DOHH2 (cell line): Measurements from ENCODE around the gene SPNS2.

Experiments
- H3F3A ChIP-seq: fragments of 200-600 bp; sonication (generic), shearing (Covaris generic); 2 replicates; pipeline ENCODE4 v1.6.0; 2016; ENCODE audit warnings: antibody characterized with exemption, mild to moderate bottlenecking; ENCODE audit not compliant: control insufficient read depth, insufficient read depth
- H3K27ac ChIP-seq: fragments of 200-600 bp; sonication (generic); 2 replicates; pipeline ENCODE4 v1.5.1; 2014; ENCODE audit warnings: low read depth, mild to moderate bottlenecking, low read length, moderate library complexity
- H3K27me3 ChIP-seq: fragments of 200-600 bp; sonication (generic); 2 replicates; pipeline ENCODE4 v1.6.1; 2014; ENCODE audit warnings: mild to moderate bottlenecking, low read length, mixed read lengths; ENCODE audit not compliant: control insufficient read depth
- H3K36me3 ChIP-seq: fragments of 200-600 bp; sonication (generic); 2 replicates; pipeline ENCODE4 v1.6.1; 2014; ENCODE audit warnings: mild to moderate bottlenecking, low read length, moderate library complexity, mixed read lengths; ENCODE audit not compliant: control insufficient read depth
- H3K4me1 ChIP-seq: fragments of 200-600 bp; sonication (generic); 2 replicates; pipeline ENCODE4 v1.6.1; 2014; ENCODE audit warnings: mild to moderate bottlenecking, low read length, mixed read lengths; ENCODE audit not compliant: control insufficient read depth
- H3K4me2 ChIP-seq: fragments of 200-600 bp; sonication (generic); 2 replicates; pipeline ENCODE4 v1.6.0; 2014; ENCODE audit warnings: mild to moderate bottlenecking, low read length, moderate library complexity
- H3K4me3 ChIP-seq: fragments of 200-600 bp; sonication (generic); 2 replicates; pipeline ENCODE4 v1.5.1; 2014; ENCODE audit warnings: mild to moderate bottlenecking, low read length, mixed read lengths
- H3K79me2 ChIP-seq: fragments of 200-600 bp; sonication (generic); 2 replicates; pipeline ENCODE4 v1.6.1; 2014; ENCODE audit warnings: mild to moderate bottlenecking, low read length, mixed read lengths; ENCODE audit not compliant: control insufficient read depth
- H3K9me2 ChIP-seq: fragments of 200-600 bp; sonication (generic); replicated peaks from 2 replicates; pipeline ENCODE4 v1.6.1; 2014; ENCODE audit warnings: mild to moderate bottlenecking, low read length, mixed read lengths; ENCODE audit not compliant: control insufficient read depth
- H3K9me3 ChIP-seq: fragments of 200-600 bp; sonication (generic); 2 replicates; pipeline ENCODE4 v1.6.1; 2014; ENCODE audit warnings: antibody characterized with exemption, low read length, mixed read lengths; ENCODE audit not compliant: control insufficient read depth, insufficient read depth
- H4K20me1 ChIP-seq: fragments of 200-600 bp; sonication (generic); 2 replicates; pipeline ENCODE4 v1.6.0; 2014; ENCODE audit warnings: low read depth, mild to moderate bottlenecking, antibody characterized with exemption, low read length, moderate library complexity; ENCODE audit not compliant: control insufficient read depth, insufficient read depth
- EZH2phosphoT487 ChIP-seq: fragments of 200-600 bp; sonication (generic); IDR thresholded peaks from 2 replicates; pipeline ENCODE4 v1.6.1; 2017; ENCODE audit warnings: borderline replicate concordance, mild to moderate bottlenecking, antibody characterized with exemption, low read length, moderate library complexity, mixed read lengths
- TF ChIP-seq, protein P1 (sequence below): fragments of 200-600 bp; sonication (generic); IDR thresholded peaks from one replicate; pipeline ENCODE4 v1.5.1; 2014; ENCODE audit warnings: antibody characterized with exemption, mild to moderate bottlenecking, low read depth, low read length; ENCODE audit not compliant: poor library complexity, severe bottlenecking

SPNS2 gene

DNA sequence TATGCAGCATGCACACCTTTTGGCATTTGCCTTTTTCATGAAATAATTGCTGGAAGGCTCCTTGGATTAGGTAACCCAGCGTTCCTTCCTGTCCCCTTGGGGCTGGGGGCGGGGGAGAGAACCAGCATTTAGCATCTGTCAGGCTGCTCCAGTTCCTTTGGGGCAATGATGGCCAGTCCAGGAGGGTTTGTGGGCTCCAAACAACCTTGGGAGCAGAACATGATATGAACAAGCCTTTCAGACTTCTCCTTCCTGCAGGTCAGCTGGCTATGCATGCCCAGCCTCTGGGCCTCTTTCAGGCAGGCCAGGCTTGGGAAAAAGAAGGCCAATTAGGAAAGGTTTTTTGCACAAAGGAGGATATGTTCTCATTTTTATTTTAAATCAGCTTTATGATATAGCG, 84.5 kb downstream of the SPNS2 start:
- TF ChIP-seq, protein P1, sequence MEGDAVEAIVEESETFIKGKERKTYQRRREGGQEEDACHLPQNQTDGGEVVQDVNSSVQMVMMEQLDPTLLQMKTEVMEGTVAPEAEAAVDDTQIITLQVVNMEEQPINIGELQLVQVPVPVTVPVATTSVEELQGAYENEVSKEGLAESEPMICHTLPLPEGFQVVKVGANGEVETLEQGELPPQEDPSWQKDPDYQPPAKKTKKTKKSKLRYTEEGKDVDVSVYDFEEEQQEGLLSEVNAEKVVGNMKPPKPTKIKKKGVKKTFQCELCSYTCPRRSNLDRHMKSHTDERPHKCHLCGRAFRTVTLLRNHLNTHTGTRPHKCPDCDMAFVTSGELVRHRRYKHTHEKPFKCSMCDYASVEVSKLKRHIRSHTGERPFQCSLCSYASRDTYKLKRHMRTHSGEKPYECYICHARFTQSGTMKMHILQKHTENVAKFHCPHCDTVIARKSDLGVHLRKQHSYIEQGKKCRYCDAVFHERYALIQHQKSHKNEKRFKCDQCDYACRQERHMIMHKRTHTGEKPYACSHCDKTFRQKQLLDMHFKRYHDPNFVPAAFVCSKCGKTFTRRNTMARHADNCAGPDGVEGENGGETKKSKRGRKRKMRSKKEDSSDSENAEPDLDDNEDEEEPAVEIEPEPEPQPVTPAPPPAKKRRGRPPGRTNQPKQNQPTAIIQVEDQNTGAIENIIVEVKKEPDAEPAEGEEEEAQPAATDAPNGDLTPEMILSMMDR = no peak
- TF ChIP-seq EZH2phosphoT487 = no peak
- Histone ChIP-seq H4K20me1 (no peaks in the 10 kb centered on the region), H3K36me3 (no peaks in the 10 kb centered on the region), H3F3A (no peaks in the 10 kb centered on the region), H3K9me3 (no peaks in the 10 kb centered on the region), H3K27ac (no peak overlapping the region), H3K4me2 (no peak overlapping the region), H3K4me3 (no peak overlapping the region), H3K9me2 (no peaks in the 10 kb centered on the region), H3K79me2 (no peaks in the 10 kb centered on the region), H3K27me3 (peaks cover 35% of the 10 kb centered on the region), H3K4me1 (no peaks in the 10 kb centered on the region)

DNA sequence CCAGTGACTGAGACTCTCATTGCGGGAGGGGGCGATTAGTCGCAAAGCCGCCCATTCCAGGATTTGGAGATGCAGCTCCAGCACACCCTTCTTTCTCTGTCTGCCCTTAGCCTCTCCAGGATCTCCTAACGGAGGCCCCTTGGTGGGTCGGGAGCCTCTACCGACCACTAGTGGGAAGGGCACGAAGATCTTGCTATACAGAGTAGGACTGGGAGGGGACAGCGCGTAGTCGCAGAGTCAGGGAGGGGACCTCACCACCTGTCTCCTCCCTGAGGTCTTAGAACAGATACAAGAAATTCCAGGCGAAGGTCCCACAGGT, 85.1 kb downstream of the SPNS2 start:
- Histone ChIP-seq H3F3A (no peaks in the 10 kb centered on the region), H3K9me3 (no peaks in the 10 kb centered on the region), H3K4me3 (no peak overlapping the region), H4K20me1 (no peaks in the 10 kb centered on the region), H3K27me3 (peaks cover 35% of the 10 kb centered on the region), H3K4me1 (no peaks in the 10 kb centered on the region), H3K27ac (no peak overlapping the region), H3K9me2 (no peaks in the 10 kb centered on the region), H3K79me2 (no peaks in the 10 kb centered on the region), H3K4me2 (no peak overlapping the region), H3K36me3 (no peaks in the 10 kb centered on the region)
- no peak for TF ChIP-seq EZH2phosphoT487
- TF ChIP-seq, protein P1 = peak; percentile 39

DNA sequence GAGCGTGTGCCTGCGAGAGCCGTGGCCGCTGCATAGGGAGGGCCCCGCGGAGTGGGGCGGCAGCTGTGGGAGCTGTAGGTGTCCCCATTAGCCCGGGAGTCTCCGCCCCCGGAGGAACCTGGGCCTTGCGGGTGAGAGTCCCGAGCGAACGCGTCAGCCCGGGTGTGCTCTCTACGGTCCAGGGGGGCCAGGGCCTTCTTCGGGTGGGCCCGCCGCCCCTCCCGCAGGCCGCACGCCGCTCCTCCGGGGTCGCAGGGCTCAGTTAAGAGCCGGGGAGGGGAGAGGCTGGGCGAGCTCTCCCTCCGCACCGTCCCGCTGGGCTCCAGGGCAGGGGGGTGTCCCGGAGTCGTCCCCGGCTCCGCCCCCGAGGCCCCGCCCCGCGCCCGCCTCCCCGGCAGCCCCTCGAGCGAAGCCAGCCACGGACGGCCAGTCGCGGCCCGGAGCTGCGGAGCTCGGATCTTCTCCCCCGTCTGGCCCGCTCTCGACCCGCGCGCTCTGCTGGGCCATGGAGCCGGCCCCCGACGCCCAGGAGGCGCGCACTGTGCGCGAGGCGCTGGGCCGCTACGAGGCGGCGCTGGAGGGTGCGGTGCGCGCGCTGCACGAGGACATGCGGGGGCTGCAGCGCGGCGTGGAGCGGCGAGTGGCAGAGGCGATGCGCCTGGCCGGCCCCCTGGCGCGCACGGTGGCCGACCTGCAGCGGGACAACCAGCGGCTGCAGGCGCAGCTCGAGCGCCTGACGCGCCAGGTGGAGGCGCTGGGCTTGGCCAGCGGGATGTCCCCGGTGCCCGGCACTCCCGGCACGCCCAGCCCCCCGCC, 85.6 kb downstream of the SPNS2 start, which contains the start of gene SMTNL2:
Gene SMTNL2 (plus strand): TSS at position 429 of the 816 bp plus-strand sequence. CDS start 77 bp downstream, at position 506.
- H3K9me2 ChIP-seq = no peaks in the 10 kb centered on the region
- H3K36me3 ChIP-seq = no peaks in the 10 kb centered on the region
- H3K4me3 ChIP-seq = no peak within 1 kb of the TSS
- no peaks in the 10 kb centered on the region for H3K9me3 ChIP-seq
- no peak within 1 kb of the TSS for H3K27ac ChIP-seq
- H3F3A ChIP-seq = no peaks in the 10 kb centered on the region
- no peaks in the 10 kb centered on the region for H3K79me2 ChIP-seq
- peaks cover 35% of the 10 kb centered on the region for H3K27me3 ChIP-seq
- no peaks in the 10 kb centered on the region for H3K4me1 ChIP-seq
- no peak for TF ChIP-seq EZH2phosphoT487
- no peaks in the 10 kb centered on the region for H4K20me1 ChIP-seq
- H3K4me2 ChIP-seq = no peak within 1 kb of the TSS

DNA sequence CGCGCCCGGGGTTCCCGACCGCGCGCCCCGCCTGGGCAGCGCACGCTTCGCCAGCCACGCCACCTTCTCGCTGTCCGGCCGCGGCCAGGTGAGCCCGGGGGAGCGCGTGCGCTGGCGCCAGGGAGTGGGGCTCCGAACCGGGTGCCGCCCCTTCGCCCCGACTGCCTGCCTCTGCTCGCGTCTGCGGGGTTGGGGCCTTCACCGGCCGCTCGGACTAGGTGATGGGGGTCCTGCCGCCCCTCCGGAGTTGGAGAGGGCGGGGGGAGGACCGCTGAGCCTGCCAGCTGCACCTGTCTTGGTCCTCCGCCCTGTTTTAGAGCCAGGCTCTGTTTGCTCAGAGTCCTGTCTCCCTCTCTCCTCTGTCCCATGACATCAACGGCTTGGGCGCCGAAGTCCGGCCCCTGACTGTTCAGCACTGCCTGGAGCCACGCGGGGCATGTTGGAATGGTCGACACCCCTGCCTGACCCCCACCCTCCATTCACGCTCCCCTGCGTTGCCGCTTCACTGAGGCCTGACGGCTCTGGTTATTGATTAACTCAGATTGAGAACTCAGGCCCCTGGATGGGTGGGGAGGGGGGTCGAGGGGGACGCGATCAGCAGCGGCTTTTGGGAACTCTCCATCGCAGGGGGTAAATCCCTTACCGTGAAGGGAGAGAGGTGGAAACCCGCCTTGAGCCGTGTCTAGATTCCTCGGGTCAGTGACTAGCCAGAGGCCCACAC, 86.4 kb downstream of the SPNS2 start:
- Histone ChIP-seq H3K36me3 (no peaks in the 10 kb centered on the region), H3K4me3 (no peak overlapping the region), H3K9me2 (no peaks in the 10 kb centered on the region), H3K9me3 (no peaks in the 10 kb centered on the region), H3K4me1 (no peaks in the 10 kb centered on the region), H3K4me2 (no peak overlapping the region), H3F3A (no peaks in the 10 kb centered on the region), H3K79me2 (no peaks in the 10 kb centered on the region), H3K27me3 (peaks cover 35% of the 10 kb centered on the region), H4K20me1 (no peaks in the 10 kb centered on the region), H3K27ac (no peak overlapping the region)
- TF ChIP-seq EZH2phosphoT487 = no peak
- TF ChIP-seq, protein P1 = no peak
